Karpas-422 (cell line): Measurements from ENCODE around the gene NMT2. TPM values are rescaled to one million over a fixed set of nuclear protein-coding genes. Genes with fewer than 3 reads are reported as not detected.

Experiments
- DNase-seq: peaks from one replicate; pipeline ENCODE4 v3.0.0-alpha.2; 2015
- H2AFZ ChIP-seq: fragments of 200-600 bp; sonication (generic); 2 replicates; pipeline ENCODE4 v1.6.1; 2014; ENCODE audit warnings: antibody characterized with exemption, low read length, mixed read lengths
- H3K27ac ChIP-seq: fragments of 200-600 bp; sonication (generic); 2 replicates; pipeline ENCODE4 v1.5.1; 2014; ENCODE audit warnings: mild to moderate bottlenecking, low read length, moderate library complexity
- H3K27me3 ChIP-seq: fragments of 200-600 bp; sonication (generic); 2 replicates; pipeline ENCODE4 v1.6.1; 2014; ENCODE audit warnings: low read length, mixed read lengths
- H3K36me3 ChIP-seq: fragments of 200-600 bp; sonication (generic); 2 replicates; pipeline ENCODE4 v1.6.1; 2014; ENCODE audit warnings: low read length, mixed read lengths; ENCODE audit not compliant: insufficient read depth
- H3K4me1 ChIP-seq: fragments of 200-600 bp; sonication (generic); 2 replicates; pipeline ENCODE4 v1.6.1; 2014; ENCODE audit warnings: mild to moderate bottlenecking, low read length, mixed read lengths
- H3K4me2 ChIP-seq: fragments of 200-600 bp; sonication (generic); 2 replicates; pipeline ENCODE4 v1.6.1; 2014; ENCODE audit warnings: low read length, low read depth, mild to moderate bottlenecking; ENCODE audit not compliant: poor library complexity, severe bottlenecking
- H3K4me3 ChIP-seq: fragments of 200-600 bp; sonication (generic); 2 replicates; pipeline ENCODE4 v1.5.1; 2014; ENCODE audit warnings: mild to moderate bottlenecking, antibody characterized with exemption, low read length, mixed read lengths
- H3K79me2 ChIP-seq: fragments of 200-600 bp; sonication (generic); 2 replicates; pipeline ENCODE4 v1.6.1; 2014; ENCODE audit warnings: mild to moderate bottlenecking, low read length, mixed read lengths
- H3K9ac ChIP-seq: fragments of 200-600 bp; sonication (generic); 2 replicates; pipeline ENCODE4 v1.6.0; 2014; ENCODE audit warnings: low read length
- H3K9me2 ChIP-seq: fragments of 200-600 bp; sonication (generic), shearing (Covaris generic); replicated peaks from 2 replicates; pipeline ENCODE4 v1.6.0; 2014; ENCODE audit warnings: mild to moderate bottlenecking, low read length, moderate library complexity; ENCODE audit not compliant: insufficient read depth
- H3K9me3 ChIP-seq: fragments of 300-700, 200-600 bp; sonication (generic); 2 replicates; pipeline ENCODE4 v1.6.1; 2014; ENCODE audit warnings: low read length, mixed read lengths
- H4K20me1 ChIP-seq: fragments of 200-600 bp; sonication (generic); 2 replicates; pipeline ENCODE4 v1.6.1; 2014; ENCODE audit warnings: mild to moderate bottlenecking, antibody characterized with exemption, low read length, low read depth; ENCODE audit not compliant: insufficient read depth
- total RNA-seq: library from RNA; depleted of rRNA; stranded (reverse); fragments of >200 nt; shearing (Covaris generic); gene quantifications from 2 replicates; pipeline ENCODE4 v1.2.3, GENCODE V29; 2014; ENCODE audit warnings: low replicate concordance

The NMT2 gene
- total RNA-seq, 1 experiment from 2014 or later, result 1.6 TPM

- Histone ChIP-seq H3K4me2 (no peak overlapping the region), H2AFZ (no peak overlapping the region), H3K9me3 (no peaks in the 10 kb centered on the region), H3K9me2 (no peaks in the 10 kb centered on the region), H3K27ac (no peak overlapping the region), H3K27me3 (no peaks in the 10 kb centered on the region), H3K4me1 (peaks cover 5% of the 10 kb centered on the region), H4K20me1 (no peaks in the 10 kb centered on the region), H3K79me2 (no peaks in the 10 kb centered on the region), H3K9ac (no peak overlapping the region), H3K36me3 (no peaks in the 10 kb centered on the region), H3K4me3 (no peak overlapping the region)
- DNase-seq, result peak; percentile 43
Observed at GRCh38 chr10:15141136-15142054, 27.1 kb downstream of the NMT2 start.

- Histone ChIP-seq H3K9ac (no peak overlapping the region), H4K20me1 (no peaks in the 10 kb centered on the region), H3K4me1 (peaks cover 5% of the 10 kb centered on the region), H3K27me3 (no peaks in the 10 kb centered on the region), H3K79me2 (no peaks in the 10 kb centered on the region), H3K9me3 (no peaks in the 10 kb centered on the region), H3K9me2 (no peaks in the 10 kb centered on the region), H2AFZ (no peak overlapping the region), H3K36me3 (no peaks in the 10 kb centered on the region), H3K4me2 (no peak overlapping the region), H3K4me3 (no peak overlapping the region), H3K27ac (no peak overlapping the region)
- DNase-seq, result no peak
Observed at GRCh38 chr10:15140698-15141097, 27.8 kb downstream of the NMT2 start.

- Histone ChIP-seq H3K79me2 (no peaks in the 10 kb centered on the region), H3K36me3 (no peaks in the 10 kb centered on the region), H3K9ac (no peak overlapping the region), H3K4me1 (peaks cover 5% of the 10 kb centered on the region), H3K4me3 (no peak overlapping the region), H3K9me2 (no peaks in the 10 kb centered on the region), H3K4me2 (no peak overlapping the region), H3K9me3 (no peaks in the 10 kb centered on the region), H4K20me1 (no peaks in the 10 kb centered on the region), H2AFZ (no peak overlapping the region), H3K27me3 (no peaks in the 10 kb centered on the region), H3K27ac (no peak overlapping the region)
- no peak for DNase-seq
Observed at GRCh38 chr10:15137636-15138035, 30.9 kb downstream of the NMT2 start.

- Histone ChIP-seq H3K27ac (no peak overlapping the region), H3K4me3 (no peak overlapping the region), H3K9me2 (no peaks in the 10 kb centered on the region), H3K9ac (no peak overlapping the region), H3K79me2 (no peaks in the 10 kb centered on the region), H4K20me1 (no peaks in the 10 kb centered on the region), H2AFZ (no peak overlapping the region), H3K9me3 (no peaks in the 10 kb centered on the region), H3K4me2 (no peak overlapping the region), H3K4me1 (peaks cover 5% of the 10 kb centered on the region), H3K27me3 (no peaks in the 10 kb centered on the region), H3K36me3 (no peaks in the 10 kb centered on the region)
- DNase-seq, result no peak
Observed at GRCh38 chr10:15137036-15137359, 31.5 kb downstream of the NMT2 start.

GRCh38 chr10:15136129-15137035 lies 32.1 kb downstream of the NMT2 start:
- no peak overlapping the region for H3K9ac ChIP-seq
- no peak overlapping the region for H3K27ac ChIP-seq
- peaks cover 5% of the 10 kb centered on the region for H3K4me1 ChIP-seq
- H3K36me3 ChIP-seq, result no peaks in the 10 kb centered on the region
- no peak overlapping the region for H2AFZ ChIP-seq
- H3K27me3 ChIP-seq, result no peaks in the 10 kb centered on the region
- H3K9me3 ChIP-seq, result no peaks in the 10 kb centered on the region
- no peak overlapping the region for H3K4me3 ChIP-seq
- no peaks in the 10 kb centered on the region for H3K79me2 ChIP-seq
- DNase-seq, result no peak
- no peaks in the 10 kb centered on the region for H3K9me2 ChIP-seq
- H3K4me2 ChIP-seq, result no peak overlapping the region
- no peaks in the 10 kb centered on the region for H4K20me1 ChIP-seq

GRCh38 chr10:15131330-15131729 lies 37.2 kb downstream of the NMT2 start:
- Histone ChIP-seq H2AFZ (no peak overlapping the region), H3K4me1 (no peaks in the 10 kb centered on the region), H3K4me3 (no peak overlapping the region), H3K9me3 (no peaks in the 10 kb centered on the region), H3K79me2 (no peaks in the 10 kb centered on the region), H3K9me2 (no peaks in the 10 kb centered on the region), H3K27me3 (no peaks in the 10 kb centered on the region), H4K20me1 (no peaks in the 10 kb centered on the region), H3K9ac (no peak overlapping the region), H3K4me2 (no peak overlapping the region), H3K27ac (no peak overlapping the region), H3K36me3 (no peaks in the 10 kb centered on the region)
- no peak for DNase-seq

- H3K79me2 ChIP-seq, result no peaks in the 10 kb centered on the region
- H3K9me2 ChIP-seq, result no peaks in the 10 kb centered on the region
- H3K4me3 ChIP-seq, result no peak overlapping the region
- no peak for DNase-seq
- no peaks in the 10 kb centered on the region for H3K9me3 ChIP-seq
- no peaks in the 10 kb centered on the region for H3K36me3 ChIP-seq
- H3K27ac ChIP-seq, result no peak overlapping the region
- H2AFZ ChIP-seq, result no peak overlapping the region
- no peaks in the 10 kb centered on the region for H3K4me1 ChIP-seq
- no peaks in the 10 kb centered on the region for H3K27me3 ChIP-seq
- H3K9ac ChIP-seq, result no peak overlapping the region
- H3K4me2 ChIP-seq, result no peak overlapping the region
- no peaks in the 10 kb centered on the region for H4K20me1 ChIP-seq
Observed at GRCh38 chr10:15124908-15125307, 43.6 kb downstream of the NMT2 start.

- H4K20me1 ChIP-seq, result no peaks in the 10 kb centered on the region
- H2AFZ ChIP-seq, result no peak overlapping the region
- no peak overlapping the region for H3K27ac ChIP-seq
- no peaks in the 10 kb centered on the region for H3K4me1 ChIP-seq
- no peaks in the 10 kb centered on the region for H3K9me2 ChIP-seq
- H3K36me3 ChIP-seq, result no peaks in the 10 kb centered on the region
- no peaks in the 10 kb centered on the region for H3K9me3 ChIP-seq
- H3K4me2 ChIP-seq, result no peak overlapping the region
- H3K27me3 ChIP-seq, result no peaks in the 10 kb centered on the region
- H3K4me3 ChIP-seq, result no peak overlapping the region
- no peak overlapping the region for H3K9ac ChIP-seq
- H3K79me2 ChIP-seq, result no peaks in the 10 kb centered on the region
- no peak for DNase-seq
Observed at GRCh38 chr10:15124190-15124589, 44.3 kb downstream of the NMT2 start.
